GM19372 (cell line): Measurements from ENCODE around the gene UBASH3B.

Source experiments
- ATAC-seq: cut with Tn5 transposase; IDR thresholded peaks from one replicate; pipeline ENCODE4 v1.9.1; 2021; ENCODE audit warnings: mild to moderate bottlenecking, low read depth, moderate library complexity; ENCODE audit not compliant: unreplicated experiment

UBASH3B gene

GRCh38 chr11:122673701-122674100 lies 18.2 kb downstream of the UBASH3B start:
- no peak for ATAC-seq

- no peak for ATAC-seq
Observed at GRCh38 chr11:122676638-122677037, 21.1 kb downstream of the UBASH3B start.

- no peak for ATAC-seq
Observed at GRCh38 chr11:122677256-122677655, 21.7 kb downstream of the UBASH3B start.

DNA sequence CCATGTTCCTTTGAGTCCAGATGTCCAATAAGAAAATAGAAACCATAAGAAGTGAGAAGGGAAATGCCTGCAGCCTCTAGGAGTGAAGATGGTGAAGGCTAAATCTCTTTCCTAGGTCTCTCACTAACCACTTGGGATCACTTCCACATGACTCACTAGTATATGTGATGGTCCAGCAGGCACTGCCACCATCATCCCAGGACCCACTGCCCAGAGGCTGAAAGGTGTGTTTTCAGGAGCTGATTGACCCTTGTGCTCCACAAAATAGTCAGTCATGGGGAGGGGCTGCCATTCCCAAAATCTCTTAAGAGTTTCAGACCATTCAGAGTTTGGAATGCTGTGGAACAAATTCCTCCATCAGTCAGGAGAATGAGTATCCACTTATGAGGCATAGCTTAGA lies 22.9 kb downstream of the UBASH3B start:
- no peak for ATAC-seq

DNA sequence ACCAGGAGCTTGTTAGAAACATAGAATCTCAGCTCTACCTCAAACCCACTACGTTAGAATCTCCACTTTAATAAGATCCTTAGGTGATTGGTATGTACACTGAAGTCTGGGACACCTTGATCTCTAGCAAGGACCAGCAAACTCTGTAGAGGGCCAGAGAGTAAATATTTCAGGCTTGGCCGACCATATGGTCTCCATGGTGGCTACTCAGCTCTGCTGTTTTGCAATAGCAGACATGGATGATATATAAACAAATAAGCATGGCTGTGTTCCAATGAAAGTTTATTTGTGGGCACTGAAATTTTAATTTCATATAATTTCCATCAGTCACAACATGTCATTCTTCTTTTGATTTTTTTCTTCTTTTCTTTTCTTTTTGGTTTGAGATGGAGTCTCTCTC lies 23.9 kb downstream of the UBASH3B start:
- no peak for ATAC-seq

DNA sequence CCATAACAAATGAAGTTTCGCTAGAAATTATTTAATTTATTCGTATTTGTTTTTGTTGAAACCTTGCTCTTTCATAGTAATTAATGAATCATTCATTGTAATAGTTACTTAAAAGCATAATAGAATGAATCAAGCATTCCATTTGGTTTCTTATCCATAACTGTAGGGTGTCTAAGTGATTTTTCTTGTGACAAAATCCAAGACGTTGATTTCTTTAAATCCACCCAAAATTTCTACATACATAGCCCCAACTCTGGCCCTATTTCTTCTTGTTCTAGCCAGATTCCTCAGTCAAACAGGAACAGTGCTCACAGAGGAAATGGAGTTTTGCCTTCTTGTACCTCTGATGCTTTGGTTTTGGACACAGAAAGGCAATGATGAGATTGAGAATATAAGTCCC lies 25.5 kb downstream of the UBASH3B start:
- ATAC-seq: no peak

GRCh38 chr11:122681735-122682134 lies 26.2 kb downstream of the UBASH3B start:
- no peak for ATAC-seq

DNA sequence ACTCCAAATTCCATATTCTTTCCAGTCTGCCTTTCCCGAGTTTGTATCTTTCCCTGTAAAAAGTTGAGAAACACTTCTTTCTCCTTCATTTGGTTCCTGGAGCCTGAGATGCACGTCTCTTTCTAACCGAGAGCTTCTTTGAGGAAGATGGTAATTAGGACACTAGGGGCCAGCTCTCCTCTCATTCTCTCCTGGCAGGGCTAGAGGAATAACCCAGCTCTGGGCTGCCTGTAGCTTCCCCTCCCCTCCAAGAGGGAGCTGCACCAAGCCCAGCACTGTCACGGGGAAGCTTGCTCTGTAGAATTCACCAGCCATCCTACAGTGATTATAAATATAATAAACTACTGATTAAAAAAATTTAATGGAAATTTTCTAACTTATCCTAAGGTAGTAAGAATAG lies 26.9 kb downstream of the UBASH3B start:
- no peak for ATAC-seq

- ATAC-seq: no peak
Observed at GRCh38 chr11:122685041-122685440, 29.5 kb downstream of the UBASH3B start.

DNA sequence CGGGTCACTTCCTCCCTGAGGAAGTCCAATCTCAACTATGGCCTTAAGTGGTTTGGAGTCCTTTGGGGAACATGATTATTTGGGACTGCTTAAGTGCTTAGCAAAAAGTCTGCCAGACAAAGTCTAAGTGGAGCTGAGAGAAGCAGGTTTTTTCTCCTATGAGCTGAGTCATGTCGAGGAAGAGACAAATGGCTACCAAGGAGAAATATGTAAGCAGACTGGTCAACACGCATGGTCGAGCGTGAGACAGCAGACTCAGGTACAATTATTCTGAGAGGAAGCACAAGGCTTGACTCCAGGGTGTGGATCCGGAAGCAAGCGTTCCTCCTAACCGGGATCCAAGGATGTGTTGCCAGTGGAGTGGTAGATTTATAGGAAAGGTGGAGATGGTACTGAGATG lies 30.6 kb downstream of the UBASH3B start:
- no peak for ATAC-seq

DNA sequence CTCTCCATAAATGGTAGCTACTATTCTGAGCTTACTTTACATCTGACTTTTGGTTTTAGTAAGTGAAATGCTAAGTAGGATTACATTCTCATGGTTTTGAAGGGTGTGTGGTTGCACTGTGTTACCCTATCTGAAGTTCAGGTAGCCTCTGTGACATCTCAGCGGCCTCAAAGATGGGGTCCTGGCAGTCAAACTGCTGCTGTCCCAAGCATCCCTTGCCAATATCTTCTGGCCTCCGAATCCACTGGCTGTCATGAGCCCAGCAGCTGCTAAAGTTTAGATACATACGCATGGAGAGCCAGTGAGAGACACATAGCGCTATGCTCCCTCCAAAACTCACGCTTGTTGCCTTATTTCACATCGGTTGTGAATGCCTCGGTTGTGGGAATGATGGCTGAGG lies 34.9 kb downstream of the UBASH3B start:
- no peak for ATAC-seq

GRCh38 chr11:122690801-122691548 lies 35.5 kb downstream of the UBASH3B start:
- ATAC-seq: no peak

- no peak for ATAC-seq
Observed at GRCh38 chr11:122691549-122692150, 36.1 kb downstream of the UBASH3B start.

- no peak for ATAC-seq
Observed at GRCh38 chr11:122692444-122692843, 36.9 kb downstream of the UBASH3B start.

- ATAC-seq: no peak
Observed at GRCh38 chr11:122695076-122695615, 39.6 kb downstream of the UBASH3B start.

- ATAC-seq: peak; percentile 72
Observed at GRCh38 chr11:122696662-122697061, 41.1 kb downstream of the UBASH3B start.

DNA sequence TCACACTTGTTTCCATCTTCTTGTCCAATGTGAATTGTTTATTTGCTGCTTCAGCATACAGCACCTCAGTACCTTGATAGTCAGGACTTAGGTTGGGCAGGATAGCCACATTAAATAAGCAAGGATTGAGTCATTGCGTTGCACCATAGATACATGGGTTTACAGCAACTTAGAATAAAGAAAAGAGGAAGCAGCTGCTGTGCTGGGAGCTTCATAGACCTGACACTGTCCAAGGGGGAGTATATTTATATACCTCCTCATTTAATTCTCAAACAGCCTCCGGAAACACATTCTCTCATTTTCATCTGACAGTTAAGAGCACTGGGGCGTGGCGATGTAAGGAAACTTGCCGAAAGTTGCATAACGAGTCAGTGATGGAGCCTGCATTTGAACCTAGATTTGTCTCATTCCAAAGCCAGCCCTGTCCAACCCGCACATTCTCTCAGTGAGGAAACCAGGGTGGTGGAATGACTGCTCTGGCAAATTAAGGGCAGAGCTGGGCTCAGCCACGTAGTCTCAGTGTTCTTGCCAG lies 42.2 kb downstream of the UBASH3B start:
- peak; percentile 81 for ATAC-seq

DNA sequence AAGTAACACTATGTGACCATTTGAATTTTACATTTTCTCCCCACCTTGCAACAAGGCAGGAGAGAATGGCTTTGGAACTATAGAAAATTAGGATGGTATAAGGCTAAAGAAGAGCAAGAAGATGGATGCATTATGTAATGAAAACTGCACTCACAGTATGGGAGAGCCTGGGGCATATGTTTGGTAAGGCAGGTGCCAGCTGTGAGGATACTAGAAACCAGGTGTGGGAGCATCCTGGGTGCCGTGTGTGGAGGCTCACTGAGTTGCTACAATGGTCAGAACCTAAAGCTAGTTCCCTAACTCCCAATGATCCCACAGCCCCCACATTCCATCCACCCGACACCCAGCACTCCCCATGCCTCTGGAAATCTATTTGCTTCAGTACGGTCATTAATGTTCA lies 42.9 kb downstream of the UBASH3B start:
- no peak for ATAC-seq

DNA sequence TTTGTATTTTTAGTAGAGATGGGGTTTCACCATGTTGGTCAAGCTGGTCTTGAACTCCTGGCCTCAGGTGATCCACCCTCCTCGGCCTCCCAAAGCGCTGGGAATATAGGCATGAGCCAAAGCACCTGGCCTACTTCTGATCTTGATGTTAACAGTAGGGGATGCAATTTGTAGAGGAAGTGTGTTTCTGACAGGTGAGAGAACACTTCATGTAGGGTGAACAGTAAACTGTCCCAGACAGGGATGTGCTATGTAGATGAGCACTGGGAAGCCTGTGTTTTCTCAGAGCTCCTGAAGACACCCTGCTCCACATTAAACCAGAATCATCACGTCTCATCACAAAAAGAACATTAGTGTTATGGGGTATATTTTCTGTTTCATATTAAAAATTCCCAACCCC lies 45.1 kb downstream of the UBASH3B start:
- no peak for ATAC-seq

GRCh38 chr11:122701143-122701542 lies 45.6 kb downstream of the UBASH3B start:
- ATAC-seq: no peak

GRCh38 chr11:122703541-122704272 lies 48.2 kb downstream of the UBASH3B start:
- no peak for ATAC-seq
